GM23338 (cell line): ENCODE results near the gene MYLK. TPM values are rescaled to one million over a fixed set of nuclear protein-coding genes. Genes with fewer than 3 reads are reported as not detected.

Source experiments
- ATAC-seq: fragments of 200-7000 bp; cut with Tn5 transposase; 3 replicates; pipeline ENCODE4 v1.9.1; 2020
- DNase-seq: peaks from one replicate; pipeline ENCODE4 v3.0.0-alpha.2; 2015; ENCODE audit warnings: low spot score
- H2AFZ ChIP-seq: fragments of 200-600 bp; sonication (generic); 2 replicates; pipeline ENCODE4 v1.8.0; 2016; ENCODE audit warnings: antibody characterized with exemption, mild to moderate bottlenecking, moderate library complexity
- H3F3A ChIP-seq: fragments of 200-600 bp; sonication (generic); replicated peaks from 2 replicates; pipeline ENCODE4 v1.8.0; 2017; ENCODE audit warnings: antibody characterized with exemption, mixed run types, low read depth
- H3K27ac ChIP-seq: fragments of 200-600 bp; sonication (generic); 2 replicates; pipeline ENCODE4 v1.6.1; 2016; ENCODE audit warnings: low read depth
- H3K27me3 ChIP-seq: fragments of 200-600 bp; sonication (generic); 2 replicates; pipeline ENCODE4 v1.8.0; 2016; ENCODE audit warnings: mild to moderate bottlenecking, mixed run types, moderate library complexity; ENCODE audit not compliant: insufficient read depth
- H3K36me3 ChIP-seq: fragments of 200-600 bp; sonication (generic); 2 replicates; pipeline ENCODE4 v1.8.0; 2016; ENCODE audit warnings: mild to moderate bottlenecking; ENCODE audit not compliant: insufficient read depth
- H3K4me1 ChIP-seq: fragments of 200-600 bp; sonication (generic); 2 replicates; pipeline ENCODE4 v1.8.0; 2016; ENCODE audit warnings: mild to moderate bottlenecking, moderate library complexity; ENCODE audit not compliant: insufficient read depth
- H3K4me2 ChIP-seq: fragments of 200-600 bp; sonication (generic); 2 replicates; pipeline ENCODE4 v1.7.1; 2017; ENCODE audit warnings: mixed run types
- H3K4me3 ChIP-seq: fragments of 200-600 bp; sonication (generic); 2 replicates; pipeline ENCODE4 v1.6.1; 2016; ENCODE audit warnings: mixed run types
- H3K79me2 ChIP-seq: fragments of 200-600 bp; sonication (generic); replicated peaks from 2 replicates; pipeline ENCODE4 v1.8.0; 2017; ENCODE audit warnings: mild to moderate bottlenecking; ENCODE audit not compliant: insufficient read depth
- H3K9me2 ChIP-seq: fragments of 200-600 bp; sonication (generic); 2 replicates; pipeline ENCODE4 v1.8.0; 2017; ENCODE audit not compliant: insufficient read depth
- H4K20me1 ChIP-seq: fragments of 200-600 bp; sonication (generic); replicated peaks from 2 replicates; pipeline ENCODE4 v1.8.0; 2017; ENCODE audit warnings: mild to moderate bottlenecking; ENCODE audit not compliant: insufficient read depth
- H3K27ac Mint-ChIP-seq: 2 replicates; pipeline ENCODE4 v1.8.0; 2020; ENCODE audit warnings: inconsistent platforms, mild to moderate bottlenecking, moderate library complexity, mixed read lengths
- H3K27me3 Mint-ChIP-seq: 3 replicates; pipeline ENCODE4 v1.8.0; 2022; ENCODE audit warnings: low read depth, mild to moderate bottlenecking, moderate library complexity, mixed read lengths, inconsistent platforms; ENCODE audit not compliant: insufficient read depth, poor library complexity
- H3K36me3 Mint-ChIP-seq: 3 replicates; pipeline ENCODE4 v1.8.0; 2021; ENCODE audit warnings: low read depth, mild to moderate bottlenecking, inconsistent platforms, moderate library complexity, mixed read lengths
- H3K4me1 Mint-ChIP-seq: 3 replicates; pipeline ENCODE4 v1.8.0; 2020; ENCODE audit warnings: mild to moderate bottlenecking, inconsistent platforms, mixed read lengths
- H3K4me3 Mint-ChIP-seq: 3 replicates; pipeline ENCODE4 v1.8.0; 2021; ENCODE audit warnings: moderate library complexity, mild to moderate bottlenecking, inconsistent platforms, mixed read lengths
- H3K9me3 Mint-ChIP-seq: 3 replicates; pipeline ENCODE4 v1.8.0; 2020; ENCODE audit warnings: moderate library complexity, mild to moderate bottlenecking, inconsistent platforms, mixed read lengths
- CREB1 ChIP-seq: fragments of 250-450 bp; sonication (Bioruptor Pico); IDR thresholded peaks from 2 replicates; pipeline ENCODE4 v1.5.0; 2020; ENCODE audit warnings: low read depth, mild to moderate bottlenecking, moderate library complexity
- CTCF ChIP-seq, 2 experiments: fragments of 200-600 bp in 1 of 2; sonication (generic) in 1 of 2; conservative IDR thresholded peaks; 2 replicates each; pipeline versions ENCODE4 v1.5.1 to v1.6.1; 2016 to 2017; ENCODE audit warnings: antibody characterized with exemption in 2 of 2, low read depth in 2 of 2, mild to moderate bottlenecking in 2 of 2, moderate library complexity in 1 of 2
- ETS1 ChIP-seq: IDR thresholded peaks from 2 replicates; pipeline ENCODE4 v1.6.1; 2016; ENCODE audit warnings: antibody characterized with exemption
- EZH2 ChIP-seq: fragments of 200-600 bp; sonication (generic); IDR thresholded peaks from one replicate; pipeline ENCODE4 v1.8.0; 2017; ENCODE audit warnings: antibody characterized with exemption, mild to moderate bottlenecking, low read depth; ENCODE audit not compliant: unreplicated experiment
- JUNB ChIP-seq: IDR thresholded peaks from one replicate; pipeline ENCODE4 v1.6.1; 2016; ENCODE audit warnings: antibody characterized with exemption; ENCODE audit not compliant: unreplicated experiment
- POLR2AphosphoS5 ChIP-seq: IDR thresholded peaks from 2 replicates; pipeline ENCODE4 v1.6.1; 2016; ENCODE audit warnings: antibody characterized with exemption, low read depth
- STAT1 ChIP-seq: IDR thresholded peaks from one replicate; pipeline ENCODE4 v1.6.1; 2016; ENCODE audit warnings: antibody characterized with exemption; ENCODE audit not compliant: unreplicated experiment
- ZNF114 ChIP-seq: fragments of 250-450 bp; sonication (Bioruptor Pico); IDR thresholded peaks from 2 replicates; pipeline ENCODE4 v1.5.0; 2020; ENCODE audit warnings: mild to moderate bottlenecking, moderate library complexity
- ZNF331 ChIP-seq: fragments of 250-450 bp; sonication (Bioruptor Pico); IDR thresholded peaks from 2 replicates; pipeline ENCODE4 v1.5.0; 2020; ENCODE audit warnings: low read depth, mild to moderate bottlenecking, moderate library complexity
- polyA plus RNA-seq: library from polyadenylated mRNA; unstranded; fragments of >200 nt; fragmentation: Nextera tagmentation; extraction: Ambion mirVana; gene quantifications from 2 replicates; pipeline ENCODE4 v1.2.1, GENCODE V29; 2016
- total RNA-seq: library from RNA; depleted of rRNA; stranded (reverse); fragments of >200 nt; shearing (Covaris generic); gene quantifications from 2 replicates; pipeline ENCODE4 v1.2.3, GENCODE V29; 2014

The MYLK gene
- total and polyA plus RNA-seq, 2 experiments from 2014 or later: 11.5 to 17.9 TPM

GRCh38 chr3:123751433-123751832 is 132.7 kb downstream of the MYLK start:
- H3K4me2 ChIP-seq: no peak overlapping the region

GRCh38 chr3:123750659-123751420 is 133.3 kb downstream of the MYLK start:
- Mint-ChIP-seq H3K27ac (peak overlapping the region; percentile 87), H3K27me3 (peaks cover 6% of the 10 kb centered on the region), H3K4me1 (peaks cover 12% of the 10 kb centered on the region), H3K4me3 (no peak overlapping the region), H3K36me3 (peaks cover 5% of the 10 kb centered on the region; the same call in 2 of the 3 replicates), H3K9me3 (no peaks in the 10 kb centered on the region)
- Histone ChIP-seq H3K4me2 (no peak overlapping the region), H2AFZ (no peak overlapping the region), H3K36me3 (no peaks in the 10 kb centered on the region), H3K27me3 (no peaks in the 10 kb centered on the region), H3K27ac (peak overlapping the region; percentile 59; the same call in 1 of the 2 replicates), H3K4me1 (peaks cover 8% of the 10 kb centered on the region), H3F3A (no peaks in the 10 kb centered on the region), H4K20me1 (no peaks in the 10 kb centered on the region), H3K9me2 (peaks cover 5% of the 10 kb centered on the region; the same call in 1 of the 2 replicates), H3K79me2 (no peaks in the 10 kb centered on the region), H3K4me3 (no peak overlapping the region)
- ATAC-seq (peak; percentile 71), DNase-seq (peak; percentile 56)
- TF ChIP-seq CTCF (conservative IDR thresholded peaks at IDR 0.05; ENCODE audit: low read depth in 2 of 2) (peak; percentile 21 to 22; a peak in 3 of 4 replicates), ETS1 (no peak)

More at GRCh38 chr3:123751433-123751832, 132.7 kb downstream of the MYLK start:
- Histone ChIP-seq H3F3A (no peaks in the 10 kb centered on the region), H4K20me1 (no peaks in the 10 kb centered on the region), H3K79me2 (no peaks in the 10 kb centered on the region), H3K4me1 (peaks cover 8% of the 10 kb centered on the region), H3K9me2 (peaks cover 11% of the 10 kb centered on the region; the same call in 1 of the 2 replicates), H2AFZ (no peak overlapping the region), H3K36me3 (no peaks in the 10 kb centered on the region), H3K27me3 (no peaks in the 10 kb centered on the region), H3K27ac (no peak overlapping the region), H3K4me3 (no peak overlapping the region)
- ATAC-seq: no peak
- peaks cover 5% of the 10 kb centered on the region; the same call in 2 of the 3 replicates for H3K36me3 Mint-ChIP-seq
- no peaks in the 10 kb centered on the region for H3K9me3 Mint-ChIP-seq
- H3K27me3 Mint-ChIP-seq: peaks cover 5% of the 10 kb centered on the region
- DNase-seq: no peak
- H3K4me3 Mint-ChIP-seq: no peak overlapping the region
- no peak for TF ChIP-seq STAT1
- H3K4me1 Mint-ChIP-seq: peaks cover 12% of the 10 kb centered on the region
- H3K27ac Mint-ChIP-seq: no peak overlapping the region

- Histone ChIP-seq H3K36me3 (no peaks in the 10 kb centered on the region), H3K27ac (peak overlapping the region; percentile 59; the same call in 1 of the 2 replicates), H3K79me2 (no peaks in the 10 kb centered on the region), H3K4me3 (no peak overlapping the region), H3K27me3 (no peaks in the 10 kb centered on the region), H2AFZ (no peak overlapping the region), H3K4me1 (peaks cover 8% of the 10 kb centered on the region), H4K20me1 (no peaks in the 10 kb centered on the region), H3F3A (no peaks in the 10 kb centered on the region), H3K4me2 (no peak overlapping the region), H3K9me2 (0 out of 2 replicates have a peak, but pooled peaks cover 3% of the 10 kb centered on the region)
- DNase-seq: no peak
- Mint-ChIP-seq H3K4me1 (peaks cover 12% of the 10 kb centered on the region), H3K4me3 (no peak overlapping the region), H3K36me3 (peaks cover 5% of the 10 kb centered on the region; the same call in 2 of the 3 replicates), H3K27ac (peak overlapping the region; percentile 87; the same call in 1 of the 2 replicates), H3K27me3 (peaks cover 6% of the 10 kb centered on the region), H3K9me3 (no peaks in the 10 kb centered on the region)
- ATAC-seq: no peak
- no peak for TF ChIP-seq STAT1
- TF ChIP-seq JUNB: no peak
- TF ChIP-seq CREB1 (CRISPR knock-in tag): no peak
- TF ChIP-seq ZNF331 (CRISPR knock-in tag): no peak
- no peak for TF ChIP-seq EZH2
- TF ChIP-seq ETS1: no peak
- TF ChIP-seq ZNF114 (CRISPR knock-in tag): no peak
- TF ChIP-seq POLR2AphosphoS5: no peak
Measured at GRCh38 chr3:123750209-123750608, 133.9 kb downstream of the MYLK start.
